KBM-7 (cell line): ENCODE results near the gene C1orf167.

ENCODE experiments used
- DNase-seq: peaks from one replicate; pipeline ENCODE4 v3.0.0-alpha.2; 2015
- in situ Hi-C: fragments of 300-500 bp; cut with MboI; formaldehyde crosslinking; loops from 2 replicates; pipeline ENCODE4 v1.14.3; 2020; ENCODE audit warnings: low sequenced_read_pairs, low pct_unique_long_range_greater_than_20kb, mixed read lengths

The C1orf167 gene

DNA sequence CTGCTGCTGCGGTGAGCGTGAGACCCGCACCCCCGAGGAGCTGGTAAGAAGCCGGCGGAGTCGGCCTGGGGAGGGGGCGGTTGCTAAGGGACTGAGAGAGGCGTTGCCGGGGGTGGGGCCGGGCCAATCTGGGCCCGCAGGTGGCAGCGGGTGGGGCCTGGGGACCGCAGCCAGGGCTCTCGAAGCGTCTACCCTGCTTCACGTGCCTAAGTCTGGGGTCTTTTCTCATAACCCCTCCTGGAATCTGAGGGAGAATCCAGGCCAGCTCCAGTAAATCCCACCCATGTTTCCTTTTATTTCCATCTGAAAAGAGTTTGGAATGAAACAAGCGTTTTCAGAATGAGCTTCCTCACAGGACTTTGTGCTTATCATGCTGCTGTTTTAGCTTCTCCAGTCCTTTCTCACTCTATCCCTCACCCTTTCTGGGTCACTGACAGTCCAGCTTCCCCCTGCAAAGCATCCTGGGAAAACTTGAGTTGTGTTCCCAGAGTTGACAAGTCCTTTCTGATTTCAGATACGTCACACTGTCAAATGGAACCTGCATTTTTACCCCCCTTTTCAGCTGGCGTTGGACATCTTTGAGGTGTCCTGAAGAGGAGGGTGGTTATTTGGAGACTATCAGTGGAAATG lies 44.4 kb downstream of the C1orf167 start:
- in situ Hi-C loops = no loop called here
- peak; percentile 32 for DNase-seq

DNA sequence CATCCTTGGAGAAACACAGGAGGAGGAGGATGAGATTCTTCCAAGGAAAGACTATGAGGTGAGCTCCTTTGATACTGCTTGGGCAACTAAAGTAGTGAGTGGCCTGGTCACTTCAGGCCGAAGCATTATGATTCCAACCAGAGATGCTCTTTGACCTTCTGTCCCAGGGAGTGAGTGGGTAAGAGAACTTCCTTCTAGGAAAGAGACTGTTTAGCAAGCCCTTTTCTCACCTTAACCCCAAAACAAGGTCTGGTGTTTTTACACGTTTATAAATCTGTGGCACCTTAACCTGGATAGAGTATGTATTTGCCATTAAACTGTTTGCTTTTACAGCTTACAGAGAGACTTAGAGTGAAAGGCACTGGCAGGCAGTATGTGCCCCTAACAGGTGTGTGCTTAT lies 45.1 kb downstream of the C1orf167 start:
- in situ Hi-C loops = no loop called here
- DNase-seq = no peak

DNA sequence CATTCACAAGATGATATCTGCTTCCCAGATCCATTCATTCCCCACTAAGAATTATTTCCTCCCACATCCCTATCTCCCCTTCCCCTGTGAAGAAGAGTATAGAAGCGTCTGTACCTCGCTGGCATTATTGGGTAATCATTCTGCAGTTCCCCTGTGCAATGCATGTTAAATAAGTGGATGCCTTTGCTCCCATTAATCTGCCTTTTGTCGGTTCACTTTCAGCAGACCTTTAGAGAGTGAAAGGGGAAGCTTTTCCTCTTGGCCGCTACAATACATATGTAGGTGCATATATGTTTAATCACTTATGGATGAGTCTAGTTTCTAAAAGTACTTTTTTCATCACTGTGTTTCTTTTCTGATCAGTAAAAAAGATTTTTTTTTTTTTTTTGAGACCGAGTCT lies 51.0 kb downstream of the C1orf167 start:
- in situ Hi-C loops = no loop called here
- DNase-seq = no peak

DNA sequence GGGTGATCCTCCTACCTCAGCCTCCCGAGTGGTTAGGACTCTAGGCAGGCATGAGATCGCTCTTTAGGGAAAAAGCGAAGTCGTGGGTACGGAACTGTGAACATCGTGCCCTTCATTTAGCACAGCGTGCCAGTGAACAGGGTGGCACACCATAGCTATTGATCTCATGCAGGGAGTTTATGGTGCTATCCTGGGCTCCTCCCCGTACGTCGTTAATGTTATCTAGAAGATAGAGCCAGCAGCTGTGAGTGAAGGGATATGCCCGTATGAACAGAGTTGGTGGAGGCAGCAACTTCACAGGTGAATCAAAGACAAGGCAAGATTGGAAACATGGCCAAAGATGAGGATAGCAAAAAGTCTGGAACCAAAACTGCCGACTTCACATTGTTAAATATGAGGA lies 55.2 kb downstream of the C1orf167 start:
- in situ Hi-C loops = no loop called here
- no peak for DNase-seq

DNA sequence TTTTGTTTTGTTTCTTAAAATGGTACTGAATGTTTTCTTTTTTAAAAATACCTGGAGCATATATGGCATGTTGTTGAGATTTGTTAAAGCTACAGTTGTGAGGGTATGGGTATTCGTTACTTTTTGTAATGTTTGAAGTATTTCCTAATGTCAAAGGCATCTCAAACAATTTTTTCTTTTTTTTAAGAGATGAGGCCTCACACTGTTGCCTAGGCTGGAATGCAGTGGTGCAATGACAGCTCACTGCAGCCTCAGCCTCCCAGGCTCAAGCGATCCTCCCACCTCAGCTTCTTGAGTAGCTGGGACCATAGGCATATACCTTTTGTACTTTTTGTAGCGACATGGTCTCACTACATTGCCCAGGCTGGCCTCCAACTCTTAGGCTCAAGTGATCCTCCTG lies 60.1 kb downstream of the C1orf167 start:
- no peak for DNase-seq
- in situ Hi-C loops = no loop called here

DNA sequence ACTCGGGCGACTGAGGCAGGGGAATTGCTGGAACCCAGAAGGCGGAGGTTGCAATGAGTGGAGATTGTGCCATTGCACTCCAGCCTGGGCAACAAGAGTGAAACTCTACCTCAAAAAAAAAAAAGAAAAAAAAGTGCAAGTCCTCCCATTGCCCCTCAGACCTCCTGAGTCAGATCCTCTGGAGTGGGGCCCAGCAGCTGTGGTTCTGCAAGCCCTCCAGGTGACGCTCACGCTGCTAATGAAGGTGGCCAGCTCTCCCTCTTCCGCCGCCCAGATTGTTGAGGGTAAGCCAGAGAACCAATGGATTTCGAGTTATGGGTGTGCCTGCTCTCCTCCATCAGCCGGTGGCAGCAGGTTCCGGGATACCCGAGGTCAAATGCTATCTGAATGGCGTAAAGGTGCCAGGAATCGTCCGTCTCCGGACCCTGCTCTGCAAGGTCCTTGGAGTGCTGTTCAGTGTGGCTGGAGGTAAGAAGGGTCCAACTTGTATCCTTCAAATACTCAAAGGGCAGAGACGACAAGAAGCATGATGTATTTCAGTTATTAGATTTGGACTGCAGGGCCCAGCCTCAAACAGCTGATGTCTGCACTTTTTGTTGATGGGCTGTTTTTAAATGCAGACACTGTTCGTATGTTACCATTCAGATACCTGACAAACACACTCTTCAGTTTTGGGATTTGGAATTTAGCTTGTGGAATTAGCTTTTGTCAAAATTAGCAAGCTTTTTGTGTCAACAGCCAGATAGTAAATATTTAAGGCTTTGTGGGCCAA lies 61.6 kb downstream of the C1orf167 start:
- no peak for DNase-seq
- in situ Hi-C loops = no loop called here

DNA sequence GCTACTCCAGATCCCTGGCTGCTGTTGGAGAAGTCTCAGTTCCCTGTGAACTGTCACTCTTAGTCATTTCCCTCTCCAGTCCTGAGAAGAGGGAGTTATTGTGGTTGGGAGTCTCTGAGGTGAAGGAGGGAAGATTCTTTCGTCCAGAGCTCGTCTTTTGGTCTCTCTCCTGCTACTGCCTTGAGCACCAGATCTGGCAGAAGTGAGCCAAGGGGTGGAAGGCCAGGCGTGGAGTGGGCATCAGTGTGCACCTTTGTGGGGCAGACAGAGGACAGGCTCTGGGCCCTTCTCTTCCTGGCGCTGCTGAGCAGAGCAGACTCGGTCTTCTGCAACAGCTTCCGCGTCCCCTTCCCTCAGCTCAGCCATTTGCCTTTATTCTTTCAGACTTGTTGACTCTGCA lies 63.1 kb downstream of the C1orf167 start:
- DNase-seq = no peak
- in situ Hi-C loops = no loop called here

DNA sequence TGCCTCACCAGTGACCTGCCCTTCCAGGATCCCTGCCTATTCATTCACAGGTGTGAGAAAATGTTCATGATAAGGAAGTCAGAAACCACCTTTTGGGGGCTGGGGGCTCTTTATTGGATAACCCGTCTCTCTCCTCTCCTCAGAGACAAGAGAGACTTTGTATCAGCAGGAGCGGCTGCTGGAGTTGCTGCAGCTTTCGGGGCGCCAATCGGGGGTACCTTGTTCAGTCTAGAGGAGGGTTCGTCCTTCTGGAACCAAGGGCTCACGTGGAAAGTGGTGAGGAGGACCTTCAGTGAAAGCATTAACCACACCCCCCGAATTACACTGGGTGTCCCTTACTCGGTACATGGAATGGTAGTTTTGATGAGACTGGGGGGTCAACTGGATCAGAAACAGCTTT lies 65.0 kb downstream of the C1orf167 start:
- in situ Hi-C loops = no loop called here
- DNase-seq = no peak

DNA sequence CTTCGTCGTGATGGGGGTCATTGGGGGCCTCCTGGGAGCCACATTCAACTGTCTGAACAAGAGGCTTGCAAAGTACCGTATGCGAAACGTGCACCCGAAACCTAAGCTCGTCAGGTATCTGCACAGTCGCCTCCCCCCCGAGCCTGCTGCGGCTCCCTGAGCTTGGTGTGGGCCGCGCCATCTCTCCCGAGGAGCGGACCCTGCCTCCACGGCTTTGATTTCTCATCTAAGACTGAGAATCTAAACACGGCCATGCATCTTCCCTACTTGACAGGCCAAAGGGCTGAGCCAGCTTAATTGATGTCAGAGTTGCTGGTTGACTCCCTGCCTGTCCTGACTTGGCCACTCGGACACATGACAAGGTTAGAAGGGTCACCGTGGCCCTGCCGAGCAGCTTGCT lies 66.5 kb downstream of the C1orf167 start:
- in situ Hi-C loops = no loop called here
- no peak for DNase-seq

DNA sequence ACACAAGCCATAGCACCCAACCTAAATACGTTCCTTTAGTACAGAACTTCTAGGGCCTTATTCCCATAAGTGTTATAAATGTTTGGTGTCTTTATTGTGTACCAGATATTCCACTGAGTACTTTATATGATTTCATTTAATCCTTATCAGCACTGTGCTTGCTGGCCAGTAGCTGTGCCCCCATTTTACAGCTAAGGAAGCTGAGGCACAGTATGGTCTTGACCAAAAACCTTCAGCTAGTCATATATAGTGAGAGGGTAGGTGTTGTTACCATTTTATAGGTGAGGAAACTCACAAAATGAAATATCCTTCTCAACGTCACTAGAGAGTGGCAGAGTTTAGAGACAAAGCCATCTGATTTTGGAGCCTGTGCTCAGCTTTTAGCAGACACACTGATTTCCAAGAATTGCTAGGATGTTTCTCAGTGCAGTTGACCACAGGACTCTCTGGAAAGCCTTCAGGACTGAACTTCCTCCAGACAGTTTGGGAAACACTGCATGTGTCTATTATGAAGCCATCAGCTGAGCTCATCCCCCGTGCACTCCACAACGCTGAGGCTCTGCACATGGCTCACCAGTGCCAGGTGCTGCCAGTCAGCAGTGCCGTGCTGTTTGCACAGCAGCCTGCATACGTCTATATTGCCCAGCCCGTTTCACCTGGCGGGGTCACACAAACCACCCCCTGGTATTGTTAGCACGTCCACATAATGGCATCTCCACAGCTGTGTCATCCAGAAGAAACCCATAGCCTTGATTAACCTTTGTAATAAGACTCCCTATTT lies 70.1 kb downstream of the C1orf167 start:
- no peak for DNase-seq
- in situ Hi-C loops = loop anchor here (10.0 kb wide), 1 partner anchor 63 kb away; no protein-coding TSS in a partner anchor

DNA sequence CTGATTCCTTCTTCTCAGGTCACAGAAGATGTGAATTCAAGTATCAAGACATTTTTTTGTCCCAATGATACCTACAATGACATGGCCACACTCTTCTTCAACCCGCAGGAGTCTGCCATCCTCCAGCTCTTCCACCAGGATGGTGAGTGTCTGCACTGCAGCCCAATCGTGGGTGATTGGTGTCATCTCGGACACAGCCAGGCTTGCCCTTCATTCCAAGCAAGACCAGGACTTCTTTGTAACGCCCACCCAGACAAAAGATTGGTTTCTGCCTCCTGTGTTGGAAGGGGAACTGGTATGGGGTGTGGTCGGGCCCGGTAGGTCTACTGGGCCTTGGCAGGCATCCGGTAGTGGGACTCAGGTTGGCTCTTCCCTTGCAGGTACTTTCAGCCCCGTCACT lies 71.5 kb downstream of the C1orf167 start:
- in situ Hi-C loops = loop anchor here (10.0 kb wide), 1 partner anchor 61 kb away; no protein-coding TSS in a partner anchor
- DNase-seq = no peak

DNA sequence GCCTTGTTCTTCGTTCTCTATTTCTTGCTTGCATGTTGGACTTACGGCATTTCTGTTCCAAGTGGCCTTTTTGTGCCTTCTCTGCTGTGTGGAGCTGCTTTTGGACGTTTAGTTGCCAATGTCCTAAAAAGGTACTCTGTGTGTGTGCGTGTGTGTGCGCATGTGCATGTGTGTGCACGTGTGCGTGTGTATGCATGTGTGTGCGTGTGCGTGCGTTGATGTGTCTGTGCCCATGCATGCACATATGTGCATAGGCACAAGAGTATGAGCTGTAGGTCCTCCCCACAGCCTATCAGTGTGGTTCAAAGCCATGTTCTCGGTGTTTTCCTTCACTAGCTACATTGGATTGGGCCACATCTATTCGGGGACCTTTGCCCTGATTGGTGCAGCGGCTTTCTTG lies 71.9 kb downstream of the C1orf167 start:
- in situ Hi-C loops = loop anchor here (10.0 kb wide), 1 partner anchor 61 kb away; no protein-coding TSS in a partner anchor
- no peak for DNase-seq

DNA sequence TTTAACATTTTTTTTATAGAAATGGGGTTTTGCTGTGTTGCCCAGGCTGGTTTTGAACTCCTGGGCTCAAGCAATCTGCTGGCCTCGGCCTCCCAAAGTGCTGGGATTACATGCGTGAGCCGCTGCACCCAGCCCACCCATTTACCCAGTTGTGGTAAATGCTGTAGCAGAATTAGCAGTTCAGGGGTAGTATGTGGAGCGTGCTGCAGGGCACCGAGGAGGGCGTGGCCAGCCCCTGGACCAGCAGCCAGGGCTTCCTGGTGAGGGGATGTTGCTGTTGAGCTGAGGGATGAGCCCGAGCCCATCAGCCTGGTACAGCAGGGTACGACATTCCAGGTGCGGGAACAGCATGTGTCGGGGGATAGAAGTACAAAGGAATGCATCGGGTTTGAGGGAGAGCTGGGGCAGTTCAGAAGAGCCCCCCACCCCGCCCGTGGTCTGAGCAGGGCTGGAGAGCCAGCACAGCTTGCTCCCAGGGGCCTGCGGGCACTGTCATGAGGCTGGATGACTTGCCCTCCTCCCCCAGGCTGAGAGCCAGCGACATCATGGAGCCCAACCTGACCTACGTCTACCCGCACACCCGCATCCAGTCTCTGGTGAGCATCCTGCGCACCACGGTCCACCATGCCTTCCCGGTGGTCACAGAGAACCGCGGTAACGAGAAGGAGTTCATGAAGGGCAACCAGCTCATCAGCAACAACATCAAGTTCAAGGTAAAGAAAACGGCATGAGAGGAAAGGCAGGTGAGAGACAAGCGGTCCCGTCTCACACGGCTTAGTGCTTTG lies 73.6 kb downstream of the C1orf167 start:
- in situ Hi-C loops = loop anchor here (10.0 kb wide), 1 partner anchor 59 kb away; no protein-coding TSS in a partner anchor
- no peak for DNase-seq

DNA sequence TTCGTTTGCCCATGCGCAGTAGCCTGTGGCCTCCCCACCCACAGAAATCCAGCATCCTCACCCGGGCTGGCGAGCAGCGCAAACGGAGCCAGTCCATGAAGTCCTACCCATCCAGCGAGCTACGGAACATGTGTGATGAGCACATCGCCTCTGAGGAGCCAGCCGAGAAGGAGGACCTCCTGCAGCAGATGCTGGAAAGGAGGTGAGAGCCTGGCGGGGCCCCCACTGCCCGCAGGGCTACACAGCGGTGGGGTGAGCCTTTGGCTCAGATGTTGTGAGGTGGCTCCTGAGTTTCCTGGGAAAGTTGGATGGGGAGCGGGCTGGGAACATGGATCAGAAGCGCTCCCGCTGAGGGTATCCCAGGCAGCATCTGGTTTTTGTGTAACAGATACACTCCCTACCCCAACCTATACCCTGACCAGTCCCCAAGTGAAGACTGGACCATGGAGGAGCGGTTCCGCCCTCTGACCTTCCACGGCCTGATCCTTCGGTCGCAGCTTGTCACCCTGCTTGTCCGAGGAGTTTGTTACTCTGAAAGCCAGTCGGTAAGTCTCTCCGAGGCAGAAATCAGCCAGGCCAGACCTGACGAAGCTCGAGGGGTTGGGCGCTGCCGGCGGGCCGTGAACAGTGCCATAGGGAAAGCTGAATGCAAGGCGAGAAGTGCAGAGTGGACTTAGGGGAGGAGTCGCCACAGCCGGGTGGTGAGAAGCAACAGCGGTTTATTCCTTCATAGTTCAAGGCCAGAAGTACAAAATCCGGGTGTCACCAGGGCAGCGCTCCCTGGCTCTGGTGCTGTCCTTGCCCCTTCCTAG lies 75.2 kb downstream of the C1orf167 start:
- in situ Hi-C loops = loop anchor here (10.0 kb wide), 1 partner anchor 58 kb away; no protein-coding TSS in a partner anchor
- no peak for DNase-seq

DNA sequence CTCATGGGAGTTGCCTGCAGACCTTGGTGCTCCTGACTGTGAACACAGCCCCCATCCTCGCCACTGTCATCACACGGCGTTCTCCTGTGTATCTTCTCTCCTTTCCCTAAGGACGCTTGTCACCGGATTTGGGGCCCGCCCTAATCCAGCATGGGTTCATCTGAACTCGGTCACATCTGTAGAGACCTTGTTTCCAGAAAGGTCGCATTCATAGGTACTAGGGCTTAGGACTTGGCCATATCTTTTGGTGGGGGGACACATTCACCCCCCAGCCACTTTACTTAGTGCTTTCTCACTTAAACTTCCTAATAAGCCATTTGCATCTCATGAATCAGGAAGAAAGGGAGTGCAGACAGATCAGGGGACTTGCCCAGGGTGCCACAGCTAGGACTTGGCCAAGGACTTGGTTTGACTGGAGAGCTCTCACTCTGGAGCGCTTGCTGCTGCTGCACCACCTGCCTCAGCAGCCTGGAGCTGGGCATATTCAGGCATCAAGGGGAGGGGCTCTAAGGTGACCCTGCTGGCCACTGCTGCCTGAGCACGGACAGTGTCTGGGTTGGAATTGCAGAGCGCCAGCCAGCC lies 75.9 kb downstream of the C1orf167 start:
- in situ Hi-C loops = loop anchor here (10.0 kb wide), 1 partner anchor 57 kb away; no protein-coding TSS in a partner anchor
- DNase-seq = no peak

DNA sequence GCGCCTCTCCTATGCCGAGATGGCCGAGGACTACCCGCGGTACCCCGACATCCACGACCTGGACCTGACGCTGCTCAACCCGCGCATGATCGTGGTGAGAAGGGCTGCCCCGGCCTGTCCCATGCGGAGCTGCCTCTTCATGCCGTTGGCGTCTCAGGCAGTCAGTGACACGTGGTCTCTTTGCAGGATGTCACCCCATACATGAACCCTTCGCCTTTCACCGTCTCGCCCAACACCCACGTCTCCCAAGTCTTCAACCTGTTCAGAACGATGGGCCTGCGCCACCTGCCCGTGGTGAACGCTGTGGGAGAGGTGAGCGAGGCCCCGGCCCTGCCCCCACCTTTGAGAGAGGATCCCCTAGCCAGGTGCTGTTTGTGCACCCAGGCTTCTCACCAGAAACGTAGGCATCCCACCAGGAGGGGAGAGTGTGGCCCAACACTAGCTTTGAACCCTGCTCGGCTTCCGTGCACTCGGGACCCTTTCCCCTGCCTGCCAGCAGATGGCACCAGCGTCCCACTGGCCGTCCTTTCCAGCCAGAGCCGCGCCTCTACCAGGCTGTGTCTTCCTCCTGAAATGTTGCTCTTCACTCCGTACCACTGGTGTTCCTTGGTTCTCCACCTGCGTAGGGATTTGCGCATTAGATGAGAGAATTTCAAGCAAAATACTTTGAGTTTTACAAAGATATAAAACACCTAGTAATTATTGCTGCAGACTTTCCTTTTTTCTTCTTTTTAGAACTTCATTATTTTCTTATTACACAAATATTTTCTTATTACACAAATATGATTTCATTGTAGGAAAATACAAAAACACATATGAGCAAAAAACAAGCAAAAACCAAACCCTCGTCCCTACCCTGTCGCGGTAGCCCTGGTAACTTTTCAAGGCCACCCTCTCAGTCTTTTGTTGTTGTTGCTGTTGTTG lies 76.6 kb downstream of the C1orf167 start:
- peak; percentile 71 for DNase-seq
- in situ Hi-C loops = loop anchor here (10.0 kb wide), 1 partner anchor 56 kb away; no protein-coding TSS in a partner anchor
